WTC11 (cell line): Measurements from ENCODE around the gene SPAG5.

Experiments
- CTCF ChIP-seq: fragments of 200-600 bp; IDR thresholded peaks from 2 replicates; pipeline ENCODE4 v1.8.0; 2022; ENCODE audit warnings: antibody characterized with exemption
- PREB ChIP-seq: sonication (generic); formaldehyde crosslinking; IDR thresholded peaks from 2 replicates; pipeline ENCODE4 v1.8.1; 2022; ENCODE audit warnings: mild to moderate bottlenecking, missing genetic modification reagents, moderate library complexity, borderline replicate concordance
- TF ChIP-seq, protein P1 (sequence below): sonication (generic); formaldehyde crosslinking; IDR thresholded peaks from 2 replicates; pipeline ENCODE4 v1.8.0; 2022; ENCODE audit warnings: missing genetic modification reagents
- TF ChIP-seq, protein P2 (sequence below): sonication (generic); formaldehyde crosslinking; IDR thresholded peaks from 2 replicates; pipeline ENCODE4 v1.8.0; 2022; ENCODE audit warnings: mild to moderate bottlenecking, missing genetic modification reagents
- TF ChIP-seq, protein P3 (sequence below): sonication (generic); formaldehyde crosslinking; IDR thresholded peaks from 2 replicates; pipeline ENCODE4 v1.8.1; 2023; ENCODE audit warnings: mild to moderate bottlenecking, missing genetic modification reagents

DNA sequence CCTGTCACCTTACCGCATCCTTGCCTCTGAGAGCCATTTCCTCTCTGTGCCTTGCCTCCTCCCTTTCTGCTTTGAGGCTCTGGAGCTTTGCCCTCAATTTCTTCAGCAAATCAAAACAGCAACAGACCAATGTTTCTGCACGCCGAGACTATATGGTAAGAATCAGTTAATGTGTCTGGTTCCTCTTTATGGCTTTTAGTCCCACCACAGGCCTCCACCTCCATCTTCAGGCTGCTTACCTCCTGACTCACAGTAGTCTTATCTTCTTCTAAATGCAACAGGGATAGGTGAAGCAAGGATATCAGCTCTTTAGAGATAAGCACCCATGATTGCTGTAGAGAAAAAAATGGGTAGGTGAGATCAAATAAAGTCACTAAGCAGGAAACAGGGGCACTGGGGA lies 13.0 kb downstream of the SPAG5 start:
- TF ChIP-seq, protein P1, sequence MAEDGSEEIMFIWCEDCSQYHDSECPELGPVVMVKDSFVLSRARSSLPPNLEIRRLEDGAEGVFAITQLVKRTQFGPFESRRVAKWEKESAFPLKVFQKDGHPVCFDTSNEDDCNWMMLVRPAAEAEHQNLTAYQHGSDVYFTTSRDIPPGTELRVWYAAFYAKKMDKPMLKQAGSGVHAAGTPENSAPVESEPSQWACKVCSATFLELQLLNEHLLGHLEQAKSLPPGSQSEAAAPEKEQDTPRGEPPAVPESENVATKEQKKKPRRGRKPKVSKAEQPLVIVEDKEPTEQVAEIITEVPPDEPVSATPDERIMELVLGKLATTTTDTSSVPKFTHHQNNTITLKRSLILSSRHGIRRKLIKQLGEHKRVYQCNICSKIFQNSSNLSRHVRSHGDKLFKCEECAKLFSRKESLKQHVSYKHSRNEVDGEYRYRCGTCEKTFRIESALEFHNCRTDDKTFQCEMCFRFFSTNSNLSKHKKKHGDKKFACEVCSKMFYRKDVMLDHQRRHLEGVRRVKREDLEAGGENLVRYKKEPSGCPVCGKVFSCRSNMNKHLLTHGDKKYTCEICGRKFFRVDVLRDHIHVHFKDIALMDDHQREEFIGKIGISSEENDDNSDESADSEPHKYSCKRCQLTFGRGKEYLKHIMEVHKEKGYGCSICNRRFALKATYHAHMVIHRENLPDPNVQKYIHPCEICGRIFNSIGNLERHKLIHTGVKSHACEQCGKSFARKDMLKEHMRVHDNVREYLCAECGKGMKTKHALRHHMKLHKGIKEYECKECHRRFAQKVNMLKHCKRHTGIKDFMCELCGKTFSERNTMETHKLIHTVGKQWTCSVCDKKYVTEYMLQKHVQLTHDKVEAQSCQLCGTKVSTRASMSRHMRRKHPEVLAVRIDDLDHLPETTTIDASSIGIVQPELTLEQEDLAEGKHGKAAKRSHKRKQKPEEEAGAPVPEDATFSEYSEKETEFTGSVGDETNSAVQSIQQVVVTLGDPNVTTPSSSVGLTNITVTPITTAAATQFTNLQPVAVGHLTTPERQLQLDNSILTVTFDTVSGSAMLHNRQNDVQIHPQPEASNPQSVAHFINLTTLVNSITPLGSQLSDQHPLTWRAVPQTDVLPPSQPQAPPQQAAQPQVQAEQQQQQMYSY: no peak
- TF ChIP-seq PREB (no peak), CTCF (no peak)
- TF ChIP-seq, protein P2, sequence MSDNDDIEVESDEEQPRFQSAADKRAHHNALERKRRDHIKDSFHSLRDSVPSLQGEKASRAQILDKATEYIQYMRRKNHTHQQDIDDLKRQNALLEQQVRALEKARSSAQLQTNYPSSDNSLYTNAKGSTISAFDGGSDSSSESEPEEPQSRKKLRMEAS (CRISPR knock-in tag): no peak
- TF ChIP-seq, protein P3, sequence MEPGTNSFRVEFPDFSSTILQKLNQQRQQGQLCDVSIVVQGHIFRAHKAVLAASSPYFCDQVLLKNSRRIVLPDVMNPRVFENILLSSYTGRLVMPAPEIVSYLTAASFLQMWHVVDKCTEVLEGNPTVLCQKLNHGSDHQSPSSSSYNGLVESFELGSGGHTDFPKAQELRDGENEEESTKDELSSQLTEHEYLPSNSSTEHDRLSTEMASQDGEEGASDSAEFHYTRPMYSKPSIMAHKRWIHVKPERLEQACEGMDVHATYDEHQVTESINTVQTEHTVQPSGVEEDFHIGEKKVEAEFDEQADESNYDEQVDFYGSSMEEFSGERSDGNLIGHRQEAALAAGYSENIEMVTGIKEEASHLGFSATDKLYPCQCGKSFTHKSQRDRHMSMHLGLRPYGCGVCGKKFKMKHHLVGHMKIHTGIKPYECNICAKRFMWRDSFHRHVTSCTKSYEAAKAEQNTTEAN (CRISPR knock-in tag): no peak
